Neural cell (in vitro differentiated cells): Measurements from ENCODE around the gene ASCL1. TPM values are rescaled to one million over a fixed set of nuclear protein-coding genes. Genes with fewer than 3 reads are reported as not detected.

Source experiments
- H2AFZ ChIP-seq: fragments of 200-600, 300-800 bp; sonication (generic), shearing (Covaris generic); 2 replicates; pipeline ENCODE4 v1.6.0; 2014; ENCODE audit warnings: low read depth, mild to moderate bottlenecking, antibody characterized with exemption, low read length, moderate library complexity
- H3F3A ChIP-seq: fragments of 200-600 bp; shearing (Covaris generic); 2 replicates; pipeline ENCODE4 v1.6.1; 2016; ENCODE audit warnings: mild to moderate bottlenecking, moderate library complexity, mixed read lengths, antibody characterized with exemption, low read length; ENCODE audit not compliant: insufficient read depth, poor library complexity, severe bottlenecking
- H3K27ac ChIP-seq: fragments of 200-600, 300-800 bp; sonication (generic), shearing (Covaris generic); 2 replicates; pipeline ENCODE4 v1.5.1; 2014; ENCODE audit warnings: mild to moderate bottlenecking, low read length, moderate library complexity
- H3K27me3 ChIP-seq: fragments of 300-800, 200-600 bp; sonication (generic), shearing (Covaris generic); 2 replicates; pipeline ENCODE4 v1.6.0; 2014; ENCODE audit warnings: mild to moderate bottlenecking, low read depth, low read length, moderate library complexity; ENCODE audit not compliant: insufficient read depth
- H3K36me3 ChIP-seq: fragments of 300-800, 200-600 bp; sonication (generic), shearing (Covaris generic); 2 replicates; pipeline ENCODE4 v1.5.1; 2014; ENCODE audit warnings: mild to moderate bottlenecking, antibody characterized with exemption, low read length, moderate library complexity; ENCODE audit not compliant: insufficient read depth
- H3K4me2 ChIP-seq: fragments of 300-800, 200-600 bp; sonication (generic), shearing (Covaris generic); 2 replicates; pipeline ENCODE4 v1.6.0; 2014; ENCODE audit warnings: mild to moderate bottlenecking, low read length
- H3K4me3 ChIP-seq: fragments of 300-800, 200-600 bp; sonication (generic), shearing (Covaris generic); 2 replicates; pipeline ENCODE4 v1.5.1; 2014; ENCODE audit warnings: mild to moderate bottlenecking, low read length, moderate library complexity
- H3K79me2 ChIP-seq: fragments of 200-600 bp; shearing (Covaris generic); replicated peaks from 2 replicates; pipeline ENCODE4 v1.6.0; 2014; ENCODE audit warnings: mild to moderate bottlenecking, low read length, moderate library complexity; ENCODE audit not compliant: insufficient read depth
- H3K9ac ChIP-seq: fragments of 300-800, 200-600 bp; sonication (generic), shearing (Covaris generic); 2 replicates; pipeline ENCODE4 v1.6.1; 2016; ENCODE audit warnings: mild to moderate bottlenecking, low read length, mixed read lengths
- H3K9me2 ChIP-seq: fragments of 200-600 bp; shearing (Covaris generic); 2 replicates; pipeline ENCODE4 v1.6.1; 2016; ENCODE audit warnings: mild to moderate bottlenecking, low read length, mixed read lengths; ENCODE audit not compliant: insufficient read depth
- H3K9me3 ChIP-seq: fragments of 200-600, 300-800 bp; sonication (generic), shearing (Covaris generic); 2 replicates; pipeline ENCODE4 v1.6.1; 2016; ENCODE audit warnings: mild to moderate bottlenecking, mixed run types, low read length, moderate library complexity, mixed read lengths
- H4K20me1 ChIP-seq: fragments of 200-600 bp; shearing (Covaris generic); 2 replicates; pipeline ENCODE4 v1.6.1; 2016; ENCODE audit warnings: mild to moderate bottlenecking, mixed run types; ENCODE audit not compliant: insufficient read depth
- EP300 ChIP-seq: fragments of 450-650 bp; conservative IDR thresholded peaks from 2 replicates; pipeline ENCODE4 v1.6.1; 2014; ENCODE audit warnings: antibody characterized with exemption, mild to moderate bottlenecking, moderate library complexity; ENCODE audit not compliant: poor library complexity, severe bottlenecking
- EZH2 ChIP-seq: fragments of 200-600, 300-800 bp; shearing (Covaris generic), sonication (generic); IDR thresholded peaks from 2 replicates; pipeline ENCODE4 v1.6.1; 2014; ENCODE audit warnings: antibody characterized with exemption, low read length, borderline replicate concordance, mild to moderate bottlenecking; ENCODE audit not compliant: insufficient read depth, poor library complexity, severe bottlenecking
- MXI1 ChIP-seq: fragments of 450-650 bp; conservative IDR thresholded peaks from 2 replicates; pipeline ENCODE4 v1.6.1; 2014; ENCODE audit warnings: antibody characterized with exemption, mild to moderate bottlenecking; ENCODE audit not compliant: poor library complexity, severe bottlenecking
- POLR2AphosphoS5 ChIP-seq: IDR thresholded peaks from 2 replicates; pipeline ENCODE4 v1.6.1; 2012
- RAD21 ChIP-seq: fragments of 450-650 bp; conservative IDR thresholded peaks from 2 replicates; pipeline ENCODE4 v1.6.1; 2014; ENCODE audit warnings: antibody characterized with exemption, mild to moderate bottlenecking, moderate library complexity
- SMC3 ChIP-seq: fragments of 450-650 bp; conservative IDR thresholded peaks from 2 replicates; pipeline ENCODE4 v1.6.1; 2014; ENCODE audit warnings: antibody characterized with exemption, mild to moderate bottlenecking, moderate library complexity; ENCODE audit not compliant: poor library complexity
- TAF1 ChIP-seq: IDR thresholded peaks from 2 replicates; pipeline ENCODE4 v1.6.1; 2012; ENCODE audit warnings: low read depth
- polyA plus RNA-seq: library from polyadenylated mRNA; depleted of rRNA; stranded (reverse); fragments of >200 nt; gene quantifications from 2 replicates; pipeline ENCODE4 v1.2.3, GENCODE V29; 2014
- TF ChIP-seq, protein P1 (sequence below): fragments of 450-650 bp; IDR thresholded peaks from 2 replicates; pipeline ENCODE4 v1.5.1; 2014; ENCODE audit warnings: antibody characterized with exemption, mild to moderate bottlenecking, moderate library complexity; ENCODE audit not compliant: poor library complexity, severe bottlenecking
- TF ChIP-seq, protein P2 (sequence below): IDR thresholded peaks from 2 replicates; pipeline ENCODE4 v1.6.1; 2012; ENCODE audit warnings: borderline replicate concordance

The ASCL1 gene
- polyA plus RNA-seq, 1 donor from 2014 or later, result 3.4 TPM

DNA sequence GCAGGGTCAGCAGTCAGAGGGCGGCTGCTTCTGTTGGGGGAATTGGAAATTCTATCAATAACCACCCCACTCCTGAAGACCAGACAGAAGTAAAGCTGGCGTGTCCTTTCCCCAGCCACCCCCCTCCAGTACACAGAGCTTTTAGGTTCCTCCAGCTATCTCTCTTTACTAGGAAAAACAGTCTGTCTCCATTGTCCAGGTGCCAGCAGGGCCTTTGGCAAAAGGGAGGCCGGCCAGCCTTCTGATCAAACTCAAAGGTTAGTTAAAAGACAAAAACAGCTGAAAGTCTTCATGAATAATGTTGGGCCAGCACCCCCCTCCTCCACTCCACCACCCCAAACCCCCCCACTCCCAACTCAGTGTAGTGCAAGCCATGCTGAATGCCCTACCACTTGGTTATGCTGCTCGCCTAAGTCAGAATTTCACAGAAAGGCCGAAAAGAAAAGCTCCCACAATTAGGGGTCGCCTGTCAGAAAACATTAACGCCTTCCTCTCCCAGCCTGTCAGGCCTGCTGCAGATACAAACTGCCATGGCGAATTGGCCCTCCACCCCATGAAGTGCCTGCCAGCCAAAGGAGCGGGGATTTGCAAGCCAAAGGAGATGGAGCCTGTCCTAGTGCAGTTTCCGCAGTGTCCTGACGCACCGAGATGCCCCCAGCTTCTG is 8.9 kb downstream of the ASCL1 start:
- Histone ChIP-seq H3K4me2 (no peak overlapping the region), H3K9me2 (no peaks in the 10 kb centered on the region), H3K4me3 (no peak overlapping the region), H3K9ac (no peak overlapping the region), H3K79me2 (no peaks in the 10 kb centered on the region), H3K27me3 (peaks cover 13% of the 10 kb centered on the region), H3F3A (peaks cover 5% of the 10 kb centered on the region), H3K9me3 (no peaks in the 10 kb centered on the region), H3K36me3 (no peaks in the 10 kb centered on the region), H2AFZ (no peak overlapping the region), H3K27ac (no peak overlapping the region), H4K20me1 (no peaks in the 10 kb centered on the region)
- TF ChIP-seq RAD21 (no peak), POLR2AphosphoS5 (no peak), EP300 (no peak), EZH2 (no peak), MXI1 (no peak), SMC3 (no peak), TAF1 (no peak)
- TF ChIP-seq, protein P1, sequence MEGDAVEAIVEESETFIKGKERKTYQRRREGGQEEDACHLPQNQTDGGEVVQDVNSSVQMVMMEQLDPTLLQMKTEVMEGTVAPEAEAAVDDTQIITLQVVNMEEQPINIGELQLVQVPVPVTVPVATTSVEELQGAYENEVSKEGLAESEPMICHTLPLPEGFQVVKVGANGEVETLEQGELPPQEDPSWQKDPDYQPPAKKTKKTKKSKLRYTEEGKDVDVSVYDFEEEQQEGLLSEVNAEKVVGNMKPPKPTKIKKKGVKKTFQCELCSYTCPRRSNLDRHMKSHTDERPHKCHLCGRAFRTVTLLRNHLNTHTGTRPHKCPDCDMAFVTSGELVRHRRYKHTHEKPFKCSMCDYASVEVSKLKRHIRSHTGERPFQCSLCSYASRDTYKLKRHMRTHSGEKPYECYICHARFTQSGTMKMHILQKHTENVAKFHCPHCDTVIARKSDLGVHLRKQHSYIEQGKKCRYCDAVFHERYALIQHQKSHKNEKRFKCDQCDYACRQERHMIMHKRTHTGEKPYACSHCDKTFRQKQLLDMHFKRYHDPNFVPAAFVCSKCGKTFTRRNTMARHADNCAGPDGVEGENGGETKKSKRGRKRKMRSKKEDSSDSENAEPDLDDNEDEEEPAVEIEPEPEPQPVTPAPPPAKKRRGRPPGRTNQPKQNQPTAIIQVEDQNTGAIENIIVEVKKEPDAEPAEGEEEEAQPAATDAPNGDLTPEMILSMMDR, result no peak
- TF ChIP-seq, protein P2, sequence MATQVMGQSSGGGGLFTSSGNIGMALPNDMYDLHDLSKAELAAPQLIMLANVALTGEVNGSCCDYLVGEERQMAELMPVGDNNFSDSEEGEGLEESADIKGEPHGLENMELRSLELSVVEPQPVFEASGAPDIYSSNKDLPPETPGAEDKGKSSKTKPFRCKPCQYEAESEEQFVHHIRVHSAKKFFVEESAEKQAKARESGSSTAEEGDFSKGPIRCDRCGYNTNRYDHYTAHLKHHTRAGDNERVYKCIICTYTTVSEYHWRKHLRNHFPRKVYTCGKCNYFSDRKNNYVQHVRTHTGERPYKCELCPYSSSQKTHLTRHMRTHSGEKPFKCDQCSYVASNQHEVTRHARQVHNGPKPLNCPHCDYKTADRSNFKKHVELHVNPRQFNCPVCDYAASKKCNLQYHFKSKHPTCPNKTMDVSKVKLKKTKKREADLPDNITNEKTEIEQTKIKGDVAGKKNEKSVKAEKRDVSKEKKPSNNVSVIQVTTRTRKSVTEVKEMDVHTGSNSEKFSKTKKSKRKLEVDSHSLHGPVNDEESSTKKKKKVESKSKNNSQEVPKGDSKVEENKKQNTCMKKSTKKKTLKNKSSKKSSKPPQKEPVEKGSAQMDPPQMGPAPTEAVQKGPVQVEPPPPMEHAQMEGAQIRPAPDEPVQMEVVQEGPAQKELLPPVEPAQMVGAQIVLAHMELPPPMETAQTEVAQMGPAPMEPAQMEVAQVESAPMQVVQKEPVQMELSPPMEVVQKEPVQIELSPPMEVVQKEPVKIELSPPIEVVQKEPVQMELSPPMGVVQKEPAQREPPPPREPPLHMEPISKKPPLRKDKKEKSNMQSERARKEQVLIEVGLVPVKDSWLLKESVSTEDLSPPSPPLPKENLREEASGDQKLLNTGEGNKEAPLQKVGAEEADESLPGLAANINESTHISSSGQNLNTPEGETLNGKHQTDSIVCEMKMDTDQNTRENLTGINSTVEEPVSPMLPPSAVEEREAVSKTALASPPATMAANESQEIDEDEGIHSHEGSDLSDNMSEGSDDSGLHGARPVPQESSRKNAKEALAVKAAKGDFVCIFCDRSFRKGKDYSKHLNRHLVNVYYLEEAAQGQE, result no peak

DNA sequence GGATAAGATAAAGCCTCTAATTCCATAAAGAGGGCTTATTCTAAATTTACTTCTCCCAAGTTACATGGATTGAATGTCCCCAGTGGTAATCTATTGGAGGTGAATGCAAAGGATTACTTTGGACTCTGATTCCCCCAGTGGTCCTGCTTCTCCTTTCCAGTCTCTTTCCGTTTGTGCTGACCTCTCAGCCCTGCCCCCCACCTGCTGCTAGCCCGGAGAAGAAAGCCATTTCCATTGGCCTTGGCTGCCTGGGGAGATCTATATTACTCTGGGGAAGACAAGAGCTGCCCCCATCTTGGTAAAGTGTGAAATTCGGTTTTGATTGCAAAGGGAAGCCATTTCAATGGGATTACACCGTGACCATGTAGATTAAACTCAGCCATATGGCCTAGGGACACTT is 13.3 kb downstream of the ASCL1 start:
- H4K20me1 ChIP-seq, result no peaks in the 10 kb centered on the region
- no peaks in the 10 kb centered on the region for H3K9me3 ChIP-seq
- no peaks in the 10 kb centered on the region for H3F3A ChIP-seq
- H3K79me2 ChIP-seq, result no peaks in the 10 kb centered on the region
- no peaks in the 10 kb centered on the region for H3K9me2 ChIP-seq
- no peak overlapping the region for H2AFZ ChIP-seq
- H3K36me3 ChIP-seq, result no peaks in the 10 kb centered on the region
- H3K9ac ChIP-seq, result no peak overlapping the region
- TF ChIP-seq, protein P2, result no peak
- H3K4me2 ChIP-seq, result no peak overlapping the region
- no peak overlapping the region for H3K4me3 ChIP-seq
- no peak overlapping the region for H3K27ac ChIP-seq
- H3K27me3 ChIP-seq, result peaks cover 8% of the 10 kb centered on the region
